Endothelial cell of umbilical vein (primary cell): ENCODE measurements around the gene HMGXB4. TPM values are rescaled to one million over a fixed set of nuclear protein-coding genes. Genes with fewer than 3 reads are reported as not detected.

Experiments used
- BruUV-seq: library from RNA; stranded (reverse); fragments of 400-500 nt; replicated peaks from 2 replicates; lab custom pipeline; 2021; lab: Mats Ljungman, UMichigan
- CTCF ChIA-PET: fragments of 300-600, 350-600 bp; sonication (Branson Sonifier 250); formaldehyde crosslinking; loops from one replicate; lab custom pipeline; 2021; ENCODE audit warnings: antibody characterized with exemption, inconsistent platforms; lab: Charles Lee
- POLR2A ChIA-PET: fragments of 300-600, 350-600 bp; sonication (Branson Sonifier 250); formaldehyde crosslinking; loops from one replicate; lab custom pipeline; 2021; ENCODE audit warnings: antibody characterized with exemption, inconsistent platforms; lab: Charles Lee
- DNase-seq: peaks from one replicate; pipeline ENCODE4 v3.0.0-alpha.2; 2011; ENCODE audit warnings: low read depth, low spot score
- FAIRE-seq: peaks from 2 replicates; lab custom pipeline; 2011; peaks lifted over from hg19 to GRCh38; lab: Jason Lieb, UNC
- H2AFZ ChIP-seq: 2 replicates; pipeline ENCODE4 v1.6.0; 2012; ENCODE audit warnings: low read depth, low read length, control low read depth, inconsistent platforms
- H3K27ac ChIP-seq: 2 replicates; pipeline ENCODE4 v1.5.1; 2011; ENCODE audit warnings: low read depth, mild to moderate bottlenecking, control low read depth, low read length, moderate library complexity; ENCODE audit not compliant: insufficient read depth
- H3K27me3 ChIP-seq, 2 experiments: 2 replicates each; pipeline versions ENCODE4 v1.6.0 to v1.6.1; 2011; ENCODE audit warnings: low read length in 2 of 2, mixed read lengths in 1 of 2; ENCODE audit not compliant: control insufficient read depth in 2 of 2, insufficient read depth in 2 of 2
- H3K36me3 ChIP-seq, 2 experiments: 2 replicates in 1 of 2; 3 replicates in 1 of 2; pipeline ENCODE4 v1.5.1; 2011; ENCODE audit warnings: low read length in 2 of 2, mild to moderate bottlenecking in 1 of 2, moderate library complexity in 1 of 2; ENCODE audit not compliant: control insufficient read depth in 2 of 2, insufficient read depth in 2 of 2; ENCODE audit errors: extremely low read depth in 1 of 2
- H3K4me1 ChIP-seq: 3 replicates; pipeline ENCODE4 v1.5.1; 2011; ENCODE audit warnings: mild to moderate bottlenecking, low read length; ENCODE audit not compliant: control insufficient read depth, insufficient read depth; ENCODE audit errors: extremely low read depth
- H3K4me2 ChIP-seq: 2 replicates; pipeline ENCODE4 v1.6.1; 2011; ENCODE audit warnings: low read length, control low read depth, mixed read lengths; ENCODE audit not compliant: insufficient read depth
- H3K4me3 ChIP-seq, 3 experiments: fragments of 200-600 bp in 1 of 3; sonication (generic), shearing (Covaris generic) in 1 of 3; replicated peaks in 1 of 3; 2 replicates each; pipeline ENCODE4 v1.5.1; 2011 to 2016; ENCODE audit warnings: control low read depth in 3 of 3, low read length in 3 of 3, mild to moderate bottlenecking in 2 of 3, inconsistent platforms in 1 of 3, low read depth in 1 of 3, moderate library complexity in 1 of 3; ENCODE audit not compliant: insufficient read depth in 1 of 3
- H3K79me2 ChIP-seq: 2 replicates; pipeline ENCODE4 v1.6.0; 2012; ENCODE audit warnings: low read length, inconsistent platforms; ENCODE audit not compliant: control insufficient read depth, insufficient read depth
- H3K9ac ChIP-seq: replicated peaks from 2 replicates; pipeline ENCODE3; 2011; ENCODE audit warnings: low read length, control low read depth; ENCODE audit not compliant: insufficient read depth; ENCODE audit errors: extremely low read depth
- H3K9me1 ChIP-seq: replicated peaks from 3 replicates; pipeline ENCODE4 v1.6.0; 2011; ENCODE audit warnings: mild to moderate bottlenecking, low read length; ENCODE audit not compliant: control insufficient read depth, insufficient read depth; ENCODE audit errors: extremely low read depth
- H3K9me3 ChIP-seq: replicated peaks from 2 replicates; pipeline ENCODE4 v1.5.1; 2012; ENCODE audit warnings: low read length, inconsistent platforms; ENCODE audit not compliant: control insufficient read depth, insufficient read depth
- H4K20me1 ChIP-seq: replicated peaks from 2 replicates; pipeline ENCODE3; 2011; ENCODE audit warnings: mild to moderate bottlenecking, low read length; ENCODE audit not compliant: control insufficient read depth, insufficient read depth; ENCODE audit errors: extremely low read depth
- EZH2 ChIP-seq: IDR thresholded peaks from 2 replicates; pipeline ENCODE4 v1.6.1; 2012; ENCODE audit warnings: borderline replicate concordance, low read depth, mild to moderate bottlenecking, moderate library complexity, low read length, inconsistent platforms; ENCODE audit not compliant: severe bottlenecking
- FOS ChIP-seq: IDR thresholded peaks from 2 replicates; pipeline ENCODE4 v1.6.1; 2011; ENCODE audit warnings: mild to moderate bottlenecking, low read length, moderate library complexity, borderline replicate concordance; ENCODE audit not compliant: insufficient read depth
- GATA2 ChIP-seq: IDR thresholded peaks from 2 replicates; pipeline ENCODE4 v1.7.0; 2011; ENCODE audit warnings: low read depth, mild to moderate bottlenecking, moderate library complexity, mixed read lengths, low read length; ENCODE audit not compliant: insufficient read length, insufficient read depth
- JUN ChIP-seq: IDR thresholded peaks from 2 replicates; pipeline ENCODE4 v1.6.1; 2011; ENCODE audit warnings: borderline replicate concordance, low read depth; ENCODE audit not compliant: insufficient read length, insufficient read depth
- MAX ChIP-seq: IDR thresholded peaks from 2 replicates; pipeline ENCODE4 v1.6.1; 2011; ENCODE audit not compliant: insufficient read depth, insufficient read length
- POLR2A ChIP-seq: IDR thresholded peaks from 2 replicates; pipeline ENCODE4 v1.6.1; 2012; ENCODE audit warnings: low read depth, mild to moderate bottlenecking, control low read depth, low read length
- POLR2AphosphoS5 ChIP-seq: IDR thresholded peaks from 2 replicates; pipeline ENCODE4 v1.6.1; 2012; ENCODE audit warnings: low read depth, mild to moderate bottlenecking, control low read depth, low read length, moderate library complexity; ENCODE audit not compliant: insufficient read depth
- dilution Hi-C: fragments of 300-500 bp; cut with MboI; formaldehyde crosslinking; loops from one replicate; pipeline ENCODE4 v1.15.0; 2019; ENCODE audit warnings: low sequenced_read_pairs; ENCODE audit not compliant: extremely low pct_ligation_motif_present
- intact Hi-C: fragments of 100-400 bp; cut with micrococcal nuclease; formaldehyde crosslinking; loops from one replicate; pipeline ENCODE4 v1.10.0; 2022
- polyA plus RNA-seq, 4 experiments: library from polyadenylated mRNA; depleted of rRNA in 3 of 4; stranded (reverse) in 3 of 4; unstranded in 1 of 4; fragments of >200 nt; gene quantifications; 2 replicates each; pipeline versions ENCODE4 v1.2.1 to v1.2.3, GENCODE V29; 2011 to 2012; ENCODE audit warnings: missing spikeins in 1 of 4
- total RNA-seq: library from RNA; stranded (reverse); gene quantifications from 2 replicates; pipeline ENCODE4 v1.2.3, GENCODE V29; 2021

HMGXB4 gene
- total and polyA plus RNA-seq, 2 donors (not counting 3 experiments of a cell fraction or from before 2014, with no cell fraction given) = 12.2 to 30.5 TPM

- Histone ChIP-seq H3K27me3 (no peaks in the 10 kb centered on the region), H3K36me3 (peaks cover 11 to 46% of the 10 kb centered on the region in 2 experiments), H4K20me1 (no peaks in the 10 kb centered on the region), H3K9me3 (no peaks in the 10 kb centered on the region), H3K4me1 (no peaks in the 10 kb centered on the region), H3K9me1 (no peaks in the 10 kb centered on the region), H3K4me2 (no peak overlapping the region), H3K79me2 (no peaks in the 10 kb centered on the region), H2AFZ (no peak overlapping the region), H3K4me3 (no peak overlapping the region), H3K9ac (no peak overlapping the region), H3K27ac (no peak overlapping the region)
- no peak for TF ChIP-seq GATA2
- TF ChIP-seq FOS = no peak
- TF ChIP-seq EZH2 = no peak
- no peak for TF ChIP-seq POLR2A
- TF ChIP-seq POLR2AphosphoS5 = no peak
- dilution Hi-C loops (no loop called here), intact Hi-C loops (no loop called here)
- DNase-seq (no peak), FAIRE-seq (no peak)
- ChIA-PET CTCF (no interaction called here), POLR2A (no interaction called here)
- no TSS peak for BruUV-seq
These were observed 64.8 kb downstream of the HMGXB4 start for GRCh38 chr22:35322126-35322525.

GRCh38 chr22:35322893-35323292 lies 65.6 kb downstream of the HMGXB4 start:
- dilution Hi-C loops (no loop called here), intact Hi-C loops (no loop called here)
- ChIA-PET CTCF (no interaction called here), POLR2A (no interaction called here)
- H2AFZ ChIP-seq = no peak overlapping the region
- H3K4me2 ChIP-seq = no peak overlapping the region
- H3K9me3 ChIP-seq = no peaks in the 10 kb centered on the region
- no peak overlapping the region for H3K27ac ChIP-seq
- no TSS peak for BruUV-seq
- no peaks in the 10 kb centered on the region for H4K20me1 ChIP-seq
- DNase-seq = no peak
- TF ChIP-seq JUN = no peak
- TF ChIP-seq MAX = no peak
- H3K27me3 ChIP-seq = no peaks in the 10 kb centered on the region
- no peaks in the 10 kb centered on the region for H3K9me1 ChIP-seq
- no peak overlapping the region for H3K4me3 ChIP-seq
- H3K36me3 ChIP-seq = peaks cover 11 to 48% of the 10 kb centered on the region in 2 experiments
- no peaks in the 10 kb centered on the region for H3K4me1 ChIP-seq
- no peak for FAIRE-seq
- H3K79me2 ChIP-seq = no peaks in the 10 kb centered on the region
- H3K9ac ChIP-seq = no peak overlapping the region
